ENCODE results near the gene CDH4. TPM values are rescaled to one million over a fixed set of nuclear protein-coding genes. Genes with fewer than 3 reads are reported as not detected.

The CDH4 gene
- total RNA-seq, 1 donor = 0.18 TPM

- DNase-seq (ENCODE audit: low read depth) = no peak
- no peak for TF ChIP-seq CTCF (IDR thresholded peaks at IDR 0.05; ENCODE audit: insufficient read depth, low read length)
- H3K4me3 ChIP-seq (ENCODE audit: low read depth, low read length) = no peak overlapping the region
These were observed 263.9 kb downstream of the CDH4 start for GRCh38 chr20:61515922-61516321.

GRCh38 chr20:61516346-61517208 lies 264.5 kb downstream of the CDH4 start:
- peak; percentile 28 for DNase-seq (ENCODE audit: low read depth)
- no peak for TF ChIP-seq CTCF (IDR thresholded peaks at IDR 0.05; ENCODE audit: insufficient read depth, low read length)
- no peak overlapping the region for H3K4me3 ChIP-seq (ENCODE audit: low read depth, low read length)

GRCh38 chr20:61517419-61517818 lies 265.4 kb downstream of the CDH4 start:
- no peak for TF ChIP-seq CTCF (IDR thresholded peaks at IDR 0.05; ENCODE audit: insufficient read depth, low read length)
- H3K4me3 ChIP-seq (ENCODE audit: low read depth, low read length) = no peak overlapping the region
- no peak for DNase-seq (ENCODE audit: low read depth)

GRCh38 chr20:61518424-61518951 lies 266.4 kb downstream of the CDH4 start:
- H3K4me3 ChIP-seq (ENCODE audit: low read depth, low read length) = no peak overlapping the region
- no peak for DNase-seq (ENCODE audit: low read depth)
- TF ChIP-seq CTCF (IDR thresholded peaks at IDR 0.05; ENCODE audit: insufficient read depth, low read length) = no peak

- no peak overlapping the region for H3K4me3 ChIP-seq (ENCODE audit: low read depth, low read length)
- TF ChIP-seq CTCF (IDR thresholded peaks at IDR 0.05; ENCODE audit: insufficient read depth, low read length) = no peak
- no peak for DNase-seq (ENCODE audit: low read depth)
These were observed 267.4 kb downstream of the CDH4 start for GRCh38 chr20:61519488-61519887.

GRCh38 chr20:61520076-61520892 lies 268.2 kb downstream of the CDH4 start:
- DNase-seq (ENCODE audit: low read depth) = no peak
- H3K4me3 ChIP-seq (ENCODE audit: low read depth, low read length) = no peak overlapping the region
- TF ChIP-seq CTCF (IDR thresholded peaks at IDR 0.05; ENCODE audit: insufficient read depth, low read length) = no peak
